ENCODE data around the gene IPO4. TPM values are rescaled to one million over a fixed set of nuclear protein-coding genes. Genes with fewer than 3 reads are reported as not detected.
A peak's percentile ranks its signal among the peaks of the same experiment; 100 is the strongest.

IPO4 gene
- total RNA-seq, 1 donor from 2014 or later = 80.3 TPM

DNA sequence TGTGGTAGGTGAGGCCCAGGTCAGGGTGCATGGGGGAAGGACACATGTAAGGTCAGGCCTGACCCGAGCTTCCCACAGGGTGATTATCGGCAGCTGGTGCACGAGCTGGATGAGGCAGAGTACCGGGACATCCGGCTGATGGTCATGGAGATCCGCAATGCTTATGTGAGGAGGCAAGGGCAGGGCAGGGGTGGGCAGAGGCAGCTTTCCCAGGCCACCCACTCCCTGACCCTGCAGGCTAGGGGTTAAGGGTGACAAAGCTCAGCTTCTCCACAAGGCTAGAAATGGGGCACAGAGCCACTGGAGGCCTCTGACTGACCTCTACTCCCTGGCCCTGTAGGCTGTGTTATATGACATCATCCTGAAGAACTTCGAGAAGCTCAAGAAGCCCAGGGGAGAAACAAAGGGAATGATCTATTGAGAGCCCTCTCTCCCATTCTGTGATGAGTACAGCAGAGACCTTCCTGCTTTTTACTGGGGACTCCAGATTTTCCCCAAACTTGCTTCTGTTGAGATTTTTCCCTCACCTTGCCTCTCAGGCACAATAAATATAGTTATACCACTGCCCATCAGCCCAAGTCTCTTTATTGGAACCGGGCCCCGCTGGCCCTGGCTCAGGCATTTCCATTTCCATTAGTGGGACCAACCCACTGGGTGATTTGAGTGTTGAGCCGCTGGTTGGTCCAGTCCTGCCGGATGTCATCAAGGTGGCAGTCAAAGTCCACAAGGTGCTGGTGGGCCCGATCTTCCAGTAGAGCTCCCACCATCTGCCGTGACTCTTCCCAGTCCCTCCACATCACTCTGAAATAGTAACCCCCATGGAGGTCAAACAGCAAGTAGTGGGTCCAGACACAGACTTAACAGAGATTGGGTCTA lies 50.0 kb downstream of the IPO4 start:
- DNase-seq (no peak), ATAC-seq (ENCODE audit: low read depth) (no peak)
- peaks cover 65% of the 10 kb centered on the region for H3K4me1 Mint-ChIP-seq
- peak overlapping the region; percentile 56 for H3K27ac Mint-ChIP-seq
- CTCF ChIA-PET = interaction anchor here (0.7 to 3.1 kb wide), 5 partner anchors 23 to 154 kb away, joined by 3 to 13 read pairs (median 3); partner anchors contain the start of gene IRF9
- no peaks in the 10 kb centered on the region for H3K27me3 Mint-ChIP-seq
- H3K9me3 Mint-ChIP-seq = no peaks in the 10 kb centered on the region
- TF ChIP-seq, protein P1, sequence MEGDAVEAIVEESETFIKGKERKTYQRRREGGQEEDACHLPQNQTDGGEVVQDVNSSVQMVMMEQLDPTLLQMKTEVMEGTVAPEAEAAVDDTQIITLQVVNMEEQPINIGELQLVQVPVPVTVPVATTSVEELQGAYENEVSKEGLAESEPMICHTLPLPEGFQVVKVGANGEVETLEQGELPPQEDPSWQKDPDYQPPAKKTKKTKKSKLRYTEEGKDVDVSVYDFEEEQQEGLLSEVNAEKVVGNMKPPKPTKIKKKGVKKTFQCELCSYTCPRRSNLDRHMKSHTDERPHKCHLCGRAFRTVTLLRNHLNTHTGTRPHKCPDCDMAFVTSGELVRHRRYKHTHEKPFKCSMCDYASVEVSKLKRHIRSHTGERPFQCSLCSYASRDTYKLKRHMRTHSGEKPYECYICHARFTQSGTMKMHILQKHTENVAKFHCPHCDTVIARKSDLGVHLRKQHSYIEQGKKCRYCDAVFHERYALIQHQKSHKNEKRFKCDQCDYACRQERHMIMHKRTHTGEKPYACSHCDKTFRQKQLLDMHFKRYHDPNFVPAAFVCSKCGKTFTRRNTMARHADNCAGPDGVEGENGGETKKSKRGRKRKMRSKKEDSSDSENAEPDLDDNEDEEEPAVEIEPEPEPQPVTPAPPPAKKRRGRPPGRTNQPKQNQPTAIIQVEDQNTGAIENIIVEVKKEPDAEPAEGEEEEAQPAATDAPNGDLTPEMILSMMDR (IDR thresholded peaks at IDR 0.05) = no peak
- peaks cover 55% of the 10 kb centered on the region for H3K36me3 Mint-ChIP-seq (ENCODE audit: low read depth)
- H3K4me3 Mint-ChIP-seq = peak overlapping the region; percentile 28
- intact Hi-C loops (cut with micrococcal nuclease) = no loop called here
- POLR2A ChIA-PET = interaction anchor here (0.9 to 9.4 kb wide), 5 partner anchors 9 to 45 kb away, joined by 3 to 239 read pairs (median 44); partner anchors contain the start of genes DCAF11, IRF9, NRL and PCK2

DNA sequence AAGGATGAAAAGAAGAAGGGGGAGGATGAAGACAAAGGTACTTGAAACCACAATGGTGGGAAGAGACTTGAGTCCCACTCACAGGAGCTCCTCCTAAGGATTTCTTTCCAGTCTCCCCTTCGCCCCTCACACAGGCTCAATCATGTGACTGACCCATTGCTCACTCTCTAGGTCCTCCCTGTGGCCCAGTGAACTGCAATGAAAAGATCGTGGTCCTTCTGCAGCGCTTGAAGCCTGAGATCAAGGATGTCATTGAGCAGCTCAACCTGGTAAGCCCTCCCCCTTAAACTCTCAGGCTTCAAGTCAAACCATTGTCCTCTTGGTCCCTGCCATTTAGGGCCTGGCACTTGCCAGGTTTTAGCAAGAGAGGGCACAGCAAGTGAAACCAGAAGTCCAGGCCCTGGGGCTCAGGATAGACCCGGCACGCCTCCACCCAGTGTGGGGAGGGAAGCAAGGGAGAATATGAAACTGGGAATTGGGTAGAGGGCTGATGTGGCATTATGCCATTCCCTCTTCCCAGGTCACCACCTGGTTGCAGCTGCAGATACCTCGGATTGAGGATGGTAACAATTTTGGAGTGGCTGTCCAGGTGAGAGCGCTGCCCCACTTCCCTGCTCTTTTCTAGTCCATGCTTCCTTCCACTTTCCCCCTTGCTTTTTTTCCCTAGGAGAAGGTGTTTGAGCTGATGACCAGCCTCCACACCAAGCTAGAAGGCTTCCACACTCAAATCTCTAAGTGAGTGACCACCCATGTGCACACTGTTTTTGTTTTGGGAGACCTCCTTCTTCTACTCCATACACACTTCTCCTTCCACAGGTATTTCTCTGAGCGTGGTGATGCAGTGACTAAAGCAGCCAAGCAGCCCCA lies 50.9 kb downstream of the IPO4 start:
- TF ChIP-seq, protein P1 (IDR thresholded peaks at IDR 0.05) = no peak
- H3K9me3 Mint-ChIP-seq = no peaks in the 10 kb centered on the region
- ChIA-PET POLR2A (interaction anchor here (0.6 to 9.4 kb wide), 9 partner anchors 9 to 133 kb away, joined by 3 to 239 read pairs (median 11); partner anchors contain the start of genes CHMP4A, DCAF11, IPO4 and IRF9), CTCF (interaction anchor here (0.6 to 2.7 kb wide), 7 partner anchors 8 to 155 kb away, joined by 3 to 13 read pairs (median 3); partner anchors contain the start of genes IRF9, PSME2 and RNF31)
- peak overlapping the region; percentile 35 for H3K4me3 Mint-ChIP-seq
- peak overlapping the region; percentile 90 for H3K27ac Mint-ChIP-seq
- H3K4me1 Mint-ChIP-seq = peaks cover 59% of the 10 kb centered on the region
- H3K36me3 Mint-ChIP-seq (ENCODE audit: low read depth) = peaks cover 46% of the 10 kb centered on the region
- ATAC-seq (ENCODE audit: low read depth) = no peak
- no peak for DNase-seq
- intact Hi-C loops (cut with micrococcal nuclease) = no loop called here
- no peaks in the 10 kb centered on the region for H3K27me3 Mint-ChIP-seq

DNA sequence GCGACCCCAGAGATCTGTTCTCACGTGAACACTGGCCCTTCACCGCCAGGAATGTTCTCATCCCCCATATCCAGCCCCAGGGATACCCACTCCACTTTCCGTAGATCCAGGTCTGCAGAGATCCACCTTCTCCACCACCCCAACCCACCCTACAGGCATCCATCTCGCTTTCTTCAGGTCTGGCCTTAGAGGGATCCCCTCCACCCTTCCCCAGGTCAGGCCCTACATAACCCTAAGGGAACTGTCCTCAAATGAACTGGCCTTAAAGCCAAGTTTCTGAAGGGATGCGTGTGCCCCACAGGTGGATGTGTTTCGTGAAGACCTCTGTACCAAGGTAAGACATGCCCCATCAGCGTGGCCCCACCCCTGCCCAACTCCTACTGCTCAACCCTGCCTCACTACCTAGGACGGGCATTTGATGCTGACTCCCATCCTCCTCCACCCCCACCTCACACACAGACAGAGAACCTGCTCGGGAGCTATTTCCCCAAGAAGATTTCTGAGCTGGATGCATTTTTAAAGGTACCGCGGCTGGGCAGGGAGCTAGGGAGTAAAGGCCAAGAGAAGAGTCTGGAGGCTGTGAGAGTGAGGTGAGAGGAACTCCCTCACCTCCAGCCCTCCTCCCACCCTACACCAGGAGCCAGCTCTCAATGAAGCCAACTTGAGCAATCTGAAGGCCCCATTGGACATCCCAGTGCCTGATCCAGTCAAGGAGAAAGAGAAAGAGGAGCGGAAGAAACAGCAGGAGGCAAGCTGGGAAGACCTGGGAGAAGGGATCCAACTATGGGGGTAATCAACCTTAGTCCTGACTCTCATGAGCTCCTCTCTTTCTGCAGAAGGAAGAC lies 51.7 kb downstream of the IPO4 start:
- DNase-seq (no peak), ATAC-seq (ENCODE audit: low read depth) (no peak)
- Mint-ChIP-seq H3K27me3 (no peaks in the 10 kb centered on the region), H3K9me3 (no peaks in the 10 kb centered on the region), H3K27ac (peak overlapping the region; percentile 90), H3K36me3 (ENCODE audit: low read depth) (peaks cover 43% of the 10 kb centered on the region), H3K4me3 (peak overlapping the region; percentile 91), H3K4me1 (peaks cover 61% of the 10 kb centered on the region)
- ChIA-PET POLR2A (interaction anchor here (0.6 to 9.4 kb wide), 24 partner anchors 10 to 834 kb away, joined by 3 to 239 read pairs (median 6); partner anchors contain the start of genes CHMP4A, DCAF11, IPO4 and IRF9), CTCF (interaction anchor here (0.6 to 2.7 kb wide), 7 partner anchors 9 to 28 kb away, joined by 3 to 13 read pairs (median 5); partner anchors contain the start of genes DCAF11, NRL, PSME2 and RNF31)
- intact Hi-C loops (cut with micrococcal nuclease) = loop anchor here (1.0 kb wide), 6 partner anchors 9 to 294 kb away; partner anchors contain the start of genes DCAF11, IRF9, NRL and PCK2
- TF ChIP-seq, protein P1 (IDR thresholded peaks at IDR 0.05) = no peak

DNA sequence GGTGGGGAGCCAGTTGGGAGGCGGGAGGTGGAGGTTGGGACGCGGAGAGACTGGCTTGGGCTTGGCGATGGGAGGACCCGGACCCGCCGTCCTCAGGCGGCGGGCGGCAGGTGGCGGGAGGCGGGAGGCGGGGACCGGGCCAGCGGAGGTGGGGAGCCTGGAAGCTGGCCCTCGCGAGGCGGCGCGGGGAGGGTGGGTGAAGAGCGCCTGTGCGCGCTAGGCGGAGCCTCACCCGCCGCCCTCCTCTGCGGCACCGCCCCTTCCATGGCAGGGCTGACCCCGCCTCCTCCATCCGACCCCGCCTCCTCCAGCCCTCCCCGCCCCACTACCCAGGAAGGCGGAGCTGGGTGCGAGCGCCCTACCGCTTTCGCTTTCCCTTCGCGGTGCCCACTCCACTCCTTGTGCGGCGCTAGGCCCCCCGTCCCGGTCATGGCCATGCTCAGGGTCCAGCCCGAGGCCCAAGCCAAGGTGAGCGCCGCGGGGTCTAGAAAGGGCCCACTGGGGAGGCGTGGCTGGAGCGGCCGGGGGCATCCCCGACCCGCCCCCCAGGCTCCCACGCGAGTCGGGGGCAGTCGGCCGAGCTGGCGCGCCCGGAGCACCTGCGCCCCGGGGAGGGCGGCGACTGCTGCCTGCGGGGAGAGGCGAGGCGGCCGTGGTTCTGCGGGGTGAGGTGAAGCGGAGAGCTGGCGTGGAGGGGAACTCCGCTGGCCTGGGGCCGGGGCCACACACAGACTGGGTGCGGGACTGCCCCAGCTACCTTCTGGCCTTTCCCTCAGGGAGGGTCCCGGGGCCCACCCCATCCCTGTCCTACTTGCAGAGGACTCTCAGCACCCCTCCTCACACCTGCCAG lies 52.6 kb downstream of the IPO4 start, which contains the start of gene PSME1:
Gene PSME1 (plus strand): TSS at position 361 of the 850 bp plus-strand sequence. CDS start 69 bp downstream, at position 430.
- ATAC-seq (ENCODE audit: low read depth) = peak; percentile 97
- no peaks in the 10 kb centered on the region for H3K9me3 Mint-ChIP-seq
- H3K27me3 Mint-ChIP-seq = no peaks in the 10 kb centered on the region
- intact Hi-C loops (cut with micrococcal nuclease) = loop anchor here (1.0 kb wide), 7 partner anchors 10 to 295 kb away; partner anchors contain the start of genes DCAF11, IRF9, NRL and PCK2
- ChIA-PET CTCF (interaction anchor here (1.0 to 2.7 kb wide), 8 partner anchors 10 to 27 kb away, joined by 3 to 13 read pairs (median 5); partner anchors contain the start of genes DCAF11, IRF9, NRL and PSME2), POLR2A (interaction anchor here (0.6 to 9.4 kb wide), 36 partner anchors 9 to 1264 kb away, joined by 3 to 239 read pairs (median 5); partner anchors contain the start of genes CHMP4A, DCAF11, IPO4 and IRF9)
- peak within 1 kb of the TSS; percentile 91 for H3K4me3 Mint-ChIP-seq
- H3K36me3 Mint-ChIP-seq (ENCODE audit: low read depth) = peaks cover 36% of the 10 kb centered on the region
- peak; percentile 94 for DNase-seq
- TF ChIP-seq, protein P1 (IDR thresholded peaks at IDR 0.05) = no peak
- H3K4me1 Mint-ChIP-seq = peaks cover 57% of the 10 kb centered on the region
- peak within 1 kb of the TSS; percentile 90 for H3K27ac Mint-ChIP-seq

Data from activated B cell treated with CpG ODN at 0.5 μM for 24 hours (primary cell).